ENCODE results near the gene RPUSD3. TPM values are rescaled to one million over a fixed set of nuclear protein-coding genes. Genes with fewer than 3 reads are reported as not detected.
A peak's percentile ranks its signal among the peaks of the same experiment; 100 is the strongest.

The RPUSD3 gene
- total and polyA plus RNA-seq, 9 of the 15 experiments (the other 6 are each of a cell fraction or from before 2014, with no cell fraction given) = 13.8 to 99.0 (median 59.3) TPM

DNA sequence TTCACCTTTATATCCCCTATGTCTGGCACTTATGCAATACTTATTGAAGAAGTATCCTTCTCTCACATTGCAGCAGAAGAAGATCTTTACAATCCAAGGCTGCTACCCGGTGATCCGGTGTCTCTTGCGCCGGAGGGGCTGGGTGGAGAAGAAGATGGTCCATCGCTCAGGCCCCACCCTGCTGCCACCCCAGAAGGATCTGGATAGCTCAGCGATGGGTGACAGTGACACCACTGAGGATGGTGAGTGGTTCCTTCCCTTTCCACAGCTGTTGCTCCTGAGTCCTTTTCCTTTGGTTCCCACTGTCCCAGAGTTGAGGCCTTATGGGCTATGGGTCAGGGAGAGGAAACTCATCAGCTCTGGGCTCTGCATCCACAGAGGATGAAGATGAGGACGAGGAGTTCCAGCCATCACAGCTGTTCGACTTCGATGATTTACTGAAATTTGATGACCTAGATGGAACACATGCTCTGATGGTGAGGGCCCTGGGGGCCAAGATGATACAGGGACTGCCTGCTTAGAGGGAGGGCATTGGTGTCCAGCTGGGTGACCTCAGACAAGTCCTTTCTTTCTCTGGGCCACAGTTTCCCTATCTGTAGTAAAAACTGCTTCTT, 30.8 kb downstream of the RPUSD3 start (continued):
- TF ChIP-seq POLR2AphosphoS2 (IDR thresholded peaks at IDR 0.05; ENCODE audit: low read length) = peak; percentile 60; the same call in 1 of the 2 replicates
- TF ChIP-seq, protein P1, sequence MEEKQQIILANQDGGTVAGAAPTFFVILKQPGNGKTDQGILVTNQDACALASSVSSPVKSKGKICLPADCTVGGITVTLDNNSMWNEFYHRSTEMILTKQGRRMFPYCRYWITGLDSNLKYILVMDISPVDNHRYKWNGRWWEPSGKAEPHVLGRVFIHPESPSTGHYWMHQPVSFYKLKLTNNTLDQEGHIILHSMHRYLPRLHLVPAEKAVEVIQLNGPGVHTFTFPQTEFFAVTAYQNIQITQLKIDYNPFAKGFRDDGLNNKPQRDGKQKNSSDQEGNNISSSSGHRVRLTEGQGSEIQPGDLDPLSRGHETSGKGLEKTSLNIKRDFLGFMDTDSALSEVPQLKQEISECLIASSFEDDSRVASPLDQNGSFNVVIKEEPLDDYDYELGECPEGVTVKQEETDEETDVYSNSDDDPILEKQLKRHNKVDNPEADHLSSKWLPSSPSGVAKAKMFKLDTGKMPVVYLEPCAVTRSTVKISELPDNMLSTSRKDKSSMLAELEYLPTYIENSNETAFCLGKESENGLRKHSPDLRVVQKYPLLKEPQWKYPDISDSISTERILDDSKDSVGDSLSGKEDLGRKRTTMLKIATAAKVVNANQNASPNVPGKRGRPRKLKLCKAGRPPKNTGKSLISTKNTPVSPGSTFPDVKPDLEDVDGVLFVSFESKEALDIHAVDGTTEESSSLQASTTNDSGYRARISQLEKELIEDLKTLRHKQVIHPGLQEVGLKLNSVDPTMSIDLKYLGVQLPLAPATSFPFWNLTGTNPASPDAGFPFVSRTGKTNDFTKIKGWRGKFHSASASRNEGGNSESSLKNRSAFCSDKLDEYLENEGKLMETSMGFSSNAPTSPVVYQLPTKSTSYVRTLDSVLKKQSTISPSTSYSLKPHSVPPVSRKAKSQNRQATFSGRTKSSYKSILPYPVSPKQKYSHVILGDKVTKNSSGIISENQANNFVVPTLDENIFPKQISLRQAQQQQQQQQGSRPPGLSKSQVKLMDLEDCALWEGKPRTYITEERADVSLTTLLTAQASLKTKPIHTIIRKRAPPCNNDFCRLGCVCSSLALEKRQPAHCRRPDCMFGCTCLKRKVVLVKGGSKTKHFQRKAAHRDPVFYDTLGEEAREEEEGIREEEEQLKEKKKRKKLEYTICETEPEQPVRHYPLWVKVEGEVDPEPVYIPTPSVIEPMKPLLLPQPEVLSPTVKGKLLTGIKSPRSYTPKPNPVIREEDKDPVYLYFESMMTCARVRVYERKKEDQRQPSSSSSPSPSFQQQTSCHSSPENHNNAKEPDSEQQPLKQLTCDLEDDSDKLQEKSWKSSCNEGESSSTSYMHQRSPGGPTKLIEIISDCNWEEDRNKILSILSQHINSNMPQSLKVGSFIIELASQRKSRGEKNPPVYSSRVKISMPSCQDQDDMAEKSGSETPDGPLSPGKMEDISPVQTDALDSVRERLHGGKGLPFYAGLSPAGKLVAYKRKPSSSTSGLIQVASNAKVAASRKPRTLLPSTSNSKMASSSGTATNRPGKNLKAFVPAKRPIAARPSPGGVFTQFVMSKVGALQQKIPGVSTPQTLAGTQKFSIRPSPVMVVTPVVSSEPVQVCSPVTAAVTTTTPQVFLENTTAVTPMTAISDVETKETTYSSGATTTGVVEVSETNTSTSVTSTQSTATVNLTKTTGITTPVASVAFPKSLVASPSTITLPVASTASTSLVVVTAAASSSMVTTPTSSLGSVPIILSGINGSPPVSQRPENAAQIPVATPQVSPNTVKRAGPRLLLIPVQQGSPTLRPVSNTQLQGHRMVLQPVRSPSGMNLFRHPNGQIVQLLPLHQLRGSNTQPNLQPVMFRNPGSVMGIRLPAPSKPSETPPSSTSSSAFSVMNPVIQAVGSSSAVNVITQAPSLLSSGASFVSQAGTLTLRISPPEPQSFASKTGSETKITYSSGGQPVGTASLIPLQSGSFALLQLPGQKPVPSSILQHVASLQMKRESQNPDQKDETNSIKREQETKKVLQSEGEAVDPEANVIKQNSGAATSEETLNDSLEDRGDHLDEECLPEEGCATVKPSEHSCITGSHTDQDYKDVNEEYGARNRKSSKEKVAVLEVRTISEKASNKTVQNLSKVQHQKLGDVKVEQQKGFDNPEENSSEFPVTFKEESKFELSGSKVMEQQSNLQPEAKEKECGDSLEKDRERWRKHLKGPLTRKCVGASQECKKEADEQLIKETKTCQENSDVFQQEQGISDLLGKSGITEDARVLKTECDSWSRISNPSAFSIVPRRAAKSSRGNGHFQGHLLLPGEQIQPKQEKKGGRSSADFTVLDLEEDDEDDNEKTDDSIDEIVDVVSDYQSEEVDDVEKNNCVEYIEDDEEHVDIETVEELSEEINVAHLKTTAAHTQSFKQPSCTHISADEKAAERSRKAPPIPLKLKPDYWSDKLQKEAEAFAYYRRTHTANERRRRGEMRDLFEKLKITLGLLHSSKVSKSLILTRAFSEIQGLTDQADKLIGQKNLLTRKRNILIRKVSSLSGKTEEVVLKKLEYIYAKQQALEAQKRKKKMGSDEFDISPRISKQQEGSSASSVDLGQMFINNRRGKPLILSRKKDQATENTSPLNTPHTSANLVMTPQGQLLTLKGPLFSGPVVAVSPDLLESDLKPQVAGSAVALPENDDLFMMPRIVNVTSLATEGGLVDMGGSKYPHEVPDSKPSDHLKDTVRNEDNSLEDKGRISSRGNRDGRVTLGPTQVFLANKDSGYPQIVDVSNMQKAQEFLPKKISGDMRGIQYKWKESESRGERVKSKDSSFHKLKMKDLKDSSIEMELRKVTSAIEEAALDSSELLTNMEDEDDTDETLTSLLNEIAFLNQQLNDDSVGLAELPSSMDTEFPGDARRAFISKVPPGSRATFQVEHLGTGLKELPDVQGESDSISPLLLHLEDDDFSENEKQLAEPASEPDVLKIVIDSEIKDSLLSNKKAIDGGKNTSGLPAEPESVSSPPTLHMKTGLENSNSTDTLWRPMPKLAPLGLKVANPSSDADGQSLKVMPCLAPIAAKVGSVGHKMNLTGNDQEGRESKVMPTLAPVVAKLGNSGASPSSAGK (IDR thresholded peaks at IDR 0.05) = no peak
- TF ChIP-seq STAT5B (CRISPR knock-in tag; IDR thresholded peaks at IDR 0.05) = no peak
- TF ChIP-seq, protein P2, sequence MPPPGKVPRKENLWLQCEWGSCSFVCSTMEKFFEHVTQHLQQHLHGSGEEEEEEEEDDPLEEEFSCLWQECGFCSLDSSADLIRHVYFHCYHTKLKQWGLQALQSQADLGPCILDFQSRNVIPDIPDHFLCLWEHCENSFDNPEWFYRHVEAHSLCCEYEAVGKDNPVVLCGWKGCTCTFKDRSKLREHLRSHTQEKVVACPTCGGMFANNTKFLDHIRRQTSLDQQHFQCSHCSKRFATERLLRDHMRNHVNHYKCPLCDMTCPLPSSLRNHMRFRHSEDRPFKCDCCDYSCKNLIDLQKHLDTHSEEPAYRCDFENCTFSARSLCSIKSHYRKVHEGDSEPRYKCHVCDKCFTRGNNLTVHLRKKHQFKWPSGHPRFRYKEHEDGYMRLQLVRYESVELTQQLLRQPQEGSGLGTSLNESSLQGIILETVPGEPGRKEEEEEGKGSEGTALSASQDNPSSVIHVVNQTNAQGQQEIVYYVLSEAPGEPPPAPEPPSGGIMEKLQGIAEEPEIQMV (tag; conservative IDR thresholded peaks at IDR 0.05; ENCODE audit: low read depth) = no peak

Data from K562 (cell line).